PC-9 (cell line): ENCODE measurements around the gene LYRM9. TPM values are rescaled to one million over a fixed set of nuclear protein-coding genes. Genes with fewer than 3 reads are reported as not detected.

ENCODE experiments used
- BruUV-seq: library from RNA; stranded (reverse); fragments of 400-500 nt; replicated peaks from 2 replicates; lab custom pipeline; 2021; lab: Mats Ljungman, UMichigan
- CTCF ChIA-PET: fragments of 300-600 bp; sonication (Branson Sonifier 250); formaldehyde crosslinking; loops from one replicate; lab custom pipeline; 2022; ENCODE audit warnings: antibody characterized with exemption; lab: Charles Lee
- POLR2A ChIA-PET: fragments of 300-600 bp; sonication (Branson Sonifier 250); formaldehyde crosslinking; loops from one replicate; lab custom pipeline; 2022; ENCODE audit warnings: antibody characterized with exemption; ENCODE audit not compliant: unreplicated experiment; lab: Charles Lee
- DNase-seq, 2 experiments: peaks; one replicate each; pipeline versions ENCODE4 v3.0.0 to v3.0.0-alpha.2; 2015 to 2022; ENCODE audit warnings: mixed read lengths in 1 of 2
- H2AFZ ChIP-seq: fragments of 200-600 bp; sonication (generic); 2 replicates; pipeline ENCODE4 v1.8.1; 2017; ENCODE audit warnings: antibody characterized with exemption
- H3F3A ChIP-seq: fragments of 200-600 bp; sonication (generic); 2 replicates; pipeline ENCODE4 v1.8.1; 2017; ENCODE audit warnings: antibody characterized with exemption, mild to moderate bottlenecking, low read depth; ENCODE audit not compliant: insufficient read depth
- H3K27ac ChIP-seq: fragments of 200-600 bp; sonication (generic); 2 replicates; pipeline ENCODE4 v1.6.1; 2016; ENCODE audit warnings: mixed run types
- H3K27me3 ChIP-seq: fragments of 200-600 bp; sonication (generic); 2 replicates; pipeline ENCODE4 v1.6.1; 2016; ENCODE audit warnings: low read depth, mixed run types; ENCODE audit not compliant: insufficient read depth
- H3K36me3 ChIP-seq: fragments of 200-600 bp; sonication (generic); 2 replicates; pipeline ENCODE4 v1.6.1; 2016; ENCODE audit warnings: low read depth, mixed run types
- H3K4me1 ChIP-seq: fragments of 200-600 bp; sonication (generic); replicated peaks from 2 replicates; pipeline ENCODE4 v1.6.1; 2016; ENCODE audit warnings: mixed run types; ENCODE audit not compliant: insufficient read depth
- H3K4me2 ChIP-seq: fragments of 200-600 bp; sonication (generic); 2 replicates; pipeline ENCODE4 v1.6.1; 2017; ENCODE audit warnings: mixed run types
- H3K4me3 ChIP-seq: fragments of 200-600 bp; sonication (generic); 2 replicates; pipeline ENCODE4 v1.6.1; 2016; ENCODE audit warnings: mixed run types
- H3K79me2 ChIP-seq: fragments of 200-600 bp; sonication (generic); 2 replicates; pipeline ENCODE4 v1.6.1; 2017; ENCODE audit warnings: low read depth, mixed run types
- H3K9me2 ChIP-seq: fragments of 200-600 bp; sonication (generic); 2 replicates; pipeline ENCODE4 v1.8.1; 2017; ENCODE audit warnings: mild to moderate bottlenecking; ENCODE audit not compliant: insufficient read depth
- H3K9me3 ChIP-seq: fragments of 200-600 bp; sonication (generic); 2 replicates; pipeline ENCODE4 v1.8.1; 2016; ENCODE audit warnings: low read depth; ENCODE audit not compliant: insufficient read depth
- H4K20me1 ChIP-seq: fragments of 200-600 bp; sonication (generic); 2 replicates; pipeline ENCODE4 v1.8.1; 2017; ENCODE audit not compliant: insufficient read depth
- CTCF ChIP-seq: fragments of 200-600 bp; sonication (generic); conservative IDR thresholded peaks from 2 replicates; pipeline ENCODE4 v1.6.1; 2017; ENCODE audit warnings: mixed run types, antibody characterized with exemption, mild to moderate bottlenecking, moderate library complexity
- EZH2 ChIP-seq: fragments of 200-600 bp; sonication (generic); IDR thresholded peaks from 2 replicates; pipeline ENCODE4 v1.8.0; 2017; ENCODE audit warnings: antibody characterized with exemption, low read depth
- intact Hi-C: fragments of 100-400 bp; cut with micrococcal nuclease; formaldehyde crosslinking; loops from one replicate; pipeline ENCODE4 v1.10.0; 2022; ENCODE audit not compliant: unreplicated experiment
- total RNA-seq: library from RNA; stranded (reverse); gene quantifications from 2 replicates; pipeline ENCODE4 v1.2.3, GENCODE V29; 2021

The LYRM9 gene
- total RNA-seq, 1 experiment from 2014 or later = 7.6 TPM

GRCh38 chr17:27873746-27874145 is 19.4 kb downstream of the LYRM9 start:
- no peak overlapping the region for H3K4me2 ChIP-seq
- no TSS peak for BruUV-seq
- H2AFZ ChIP-seq = no peak overlapping the region
- no peaks in the 10 kb centered on the region for H3K9me2 ChIP-seq
- H4K20me1 ChIP-seq = no peaks in the 10 kb centered on the region
- H3K79me2 ChIP-seq = no peaks in the 10 kb centered on the region
- no peaks in the 10 kb centered on the region for H3K27me3 ChIP-seq
- H3K36me3 ChIP-seq = no peaks in the 10 kb centered on the region
- no peak overlapping the region for H3K27ac ChIP-seq
- peaks cover 4% of the 10 kb centered on the region for H3K4me1 ChIP-seq
- TF ChIP-seq CTCF (no peak), EZH2 (no peak)
- H3F3A ChIP-seq = no peaks in the 10 kb centered on the region
- intact Hi-C loops = no loop called here
- no peak overlapping the region for H3K4me3 ChIP-seq
- DNase-seq = peak in 1 of 2 experiments; percentile 69
- H3K9me3 ChIP-seq = no peaks in the 10 kb centered on the region
- POLR2A ChIA-PET = no interaction called here
- CTCF ChIA-PET = no interaction called here

- Histone ChIP-seq H3K4me3 (no peak overlapping the region), H3K79me2 (no peaks in the 10 kb centered on the region), H3F3A (no peaks in the 10 kb centered on the region), H3K9me2 (no peaks in the 10 kb centered on the region), H3K36me3 (no peaks in the 10 kb centered on the region), H3K27ac (no peak overlapping the region), H2AFZ (no peak overlapping the region), H3K27me3 (no peaks in the 10 kb centered on the region), H3K4me1 (peaks cover 4% of the 10 kb centered on the region), H3K4me2 (no peak overlapping the region), H4K20me1 (no peaks in the 10 kb centered on the region), H3K9me3 (no peaks in the 10 kb centered on the region)
- DNase-seq = no peak
- TF ChIP-seq EZH2 = no peak
- TF ChIP-seq CTCF = no peak
- BruUV-seq = no TSS peak
- ChIA-PET CTCF (no interaction called here), POLR2A (no interaction called here)
- intact Hi-C loops = no loop called here
These were observed 20.0 kb downstream of the LYRM9 start for GRCh38 chr17:27873211-27873610.

GRCh38 chr17:27872776-27873175 is 20.4 kb downstream of the LYRM9 start:
- DNase-seq = no peak
- no TSS peak for BruUV-seq
- ChIA-PET POLR2A (no interaction called here), CTCF (no interaction called here)
- no peaks in the 10 kb centered on the region for H3K9me3 ChIP-seq
- no peaks in the 10 kb centered on the region for H3K9me2 ChIP-seq
- peaks cover 4% of the 10 kb centered on the region for H3K4me1 ChIP-seq
- H3K4me3 ChIP-seq = no peak overlapping the region
- H3F3A ChIP-seq = no peaks in the 10 kb centered on the region
- H3K4me2 ChIP-seq = no peak overlapping the region
- intact Hi-C loops = no loop called here
- no peaks in the 10 kb centered on the region for H3K27me3 ChIP-seq
- no peak overlapping the region for H2AFZ ChIP-seq
- H4K20me1 ChIP-seq = no peaks in the 10 kb centered on the region
- no peak overlapping the region for H3K27ac ChIP-seq
- no peak for TF ChIP-seq EZH2
- no peaks in the 10 kb centered on the region for H3K79me2 ChIP-seq
- H3K36me3 ChIP-seq = no peaks in the 10 kb centered on the region

GRCh38 chr17:27871407-27871806 is 21.8 kb downstream of the LYRM9 start:
- H4K20me1 ChIP-seq = no peaks in the 10 kb centered on the region
- no peak overlapping the region for H2AFZ ChIP-seq
- TF ChIP-seq EZH2 = no peak
- TF ChIP-seq CTCF = no peak
- BruUV-seq = no TSS peak
- H3K4me1 ChIP-seq = peaks cover 4% of the 10 kb centered on the region
- intact Hi-C loops = no loop called here
- H3K9me2 ChIP-seq = no peaks in the 10 kb centered on the region
- no peaks in the 10 kb centered on the region for H3K36me3 ChIP-seq
- no peak overlapping the region for H3K4me3 ChIP-seq
- no peaks in the 10 kb centered on the region for H3K27me3 ChIP-seq
- no peaks in the 10 kb centered on the region for H3K79me2 ChIP-seq
- no peak overlapping the region for H3K27ac ChIP-seq
- no peak overlapping the region for H3K4me2 ChIP-seq
- no peak for DNase-seq
- H3K9me3 ChIP-seq = no peaks in the 10 kb centered on the region
- no peaks in the 10 kb centered on the region for H3F3A ChIP-seq
- POLR2A ChIA-PET = no interaction called here
- CTCF ChIA-PET = no interaction called here
